GM23338 (cell line): ENCODE measurements around the gene SIRT1. TPM values are rescaled to one million over a fixed set of nuclear protein-coding genes. Genes with fewer than 3 reads are reported as not detected.

Experiments
- ATAC-seq: fragments of 200-7000 bp; cut with Tn5 transposase; 3 replicates; pipeline ENCODE4 v1.9.1; 2020
- DNase-seq: peaks from one replicate; pipeline ENCODE4 v3.0.0-alpha.2; 2015; ENCODE audit warnings: low spot score
- H2AFZ ChIP-seq: fragments of 200-600 bp; sonication (generic); 2 replicates; pipeline ENCODE4 v1.8.0; 2016; ENCODE audit warnings: antibody characterized with exemption, mild to moderate bottlenecking, moderate library complexity
- H3F3A ChIP-seq: fragments of 200-600 bp; sonication (generic); replicated peaks from 2 replicates; pipeline ENCODE4 v1.8.0; 2017; ENCODE audit warnings: antibody characterized with exemption, mixed run types, low read depth
- H3K27ac ChIP-seq: fragments of 200-600 bp; sonication (generic); 2 replicates; pipeline ENCODE4 v1.6.1; 2016; ENCODE audit warnings: low read depth
- H3K27me3 ChIP-seq: fragments of 200-600 bp; sonication (generic); 2 replicates; pipeline ENCODE4 v1.8.0; 2016; ENCODE audit warnings: mild to moderate bottlenecking, mixed run types, moderate library complexity; ENCODE audit not compliant: insufficient read depth
- H3K36me3 ChIP-seq: fragments of 200-600 bp; sonication (generic); 2 replicates; pipeline ENCODE4 v1.8.0; 2016; ENCODE audit warnings: mild to moderate bottlenecking; ENCODE audit not compliant: insufficient read depth
- H3K4me1 ChIP-seq: fragments of 200-600 bp; sonication (generic); 2 replicates; pipeline ENCODE4 v1.8.0; 2016; ENCODE audit warnings: mild to moderate bottlenecking, moderate library complexity; ENCODE audit not compliant: insufficient read depth
- H3K4me2 ChIP-seq: fragments of 200-600 bp; sonication (generic); 2 replicates; pipeline ENCODE4 v1.7.1; 2017; ENCODE audit warnings: mixed run types
- H3K4me3 ChIP-seq: fragments of 200-600 bp; sonication (generic); 2 replicates; pipeline ENCODE4 v1.6.1; 2016; ENCODE audit warnings: mixed run types
- H3K79me2 ChIP-seq: fragments of 200-600 bp; sonication (generic); replicated peaks from 2 replicates; pipeline ENCODE4 v1.8.0; 2017; ENCODE audit warnings: mild to moderate bottlenecking; ENCODE audit not compliant: insufficient read depth
- H3K9me2 ChIP-seq: fragments of 200-600 bp; sonication (generic); 2 replicates; pipeline ENCODE4 v1.8.0; 2017; ENCODE audit not compliant: insufficient read depth
- H4K20me1 ChIP-seq: fragments of 200-600 bp; sonication (generic); replicated peaks from 2 replicates; pipeline ENCODE4 v1.8.0; 2017; ENCODE audit warnings: mild to moderate bottlenecking; ENCODE audit not compliant: insufficient read depth
- H3K27ac Mint-ChIP-seq: 2 replicates; pipeline ENCODE4 v1.8.0; 2020; ENCODE audit warnings: inconsistent platforms, mild to moderate bottlenecking, moderate library complexity, mixed read lengths
- H3K27me3 Mint-ChIP-seq: 3 replicates; pipeline ENCODE4 v1.8.0; 2022; ENCODE audit warnings: low read depth, mild to moderate bottlenecking, moderate library complexity, mixed read lengths, inconsistent platforms; ENCODE audit not compliant: insufficient read depth, poor library complexity
- H3K36me3 Mint-ChIP-seq: 3 replicates; pipeline ENCODE4 v1.8.0; 2021; ENCODE audit warnings: low read depth, mild to moderate bottlenecking, inconsistent platforms, moderate library complexity, mixed read lengths
- H3K4me1 Mint-ChIP-seq: 3 replicates; pipeline ENCODE4 v1.8.0; 2020; ENCODE audit warnings: mild to moderate bottlenecking, inconsistent platforms, mixed read lengths
- H3K4me3 Mint-ChIP-seq: 3 replicates; pipeline ENCODE4 v1.8.0; 2021; ENCODE audit warnings: moderate library complexity, mild to moderate bottlenecking, inconsistent platforms, mixed read lengths
- H3K9me3 Mint-ChIP-seq: 3 replicates; pipeline ENCODE4 v1.8.0; 2020; ENCODE audit warnings: moderate library complexity, mild to moderate bottlenecking, inconsistent platforms, mixed read lengths
- CREB1 ChIP-seq: fragments of 250-450 bp; sonication (Bioruptor Pico); IDR thresholded peaks from 2 replicates; pipeline ENCODE4 v1.5.0; 2020; ENCODE audit warnings: low read depth, mild to moderate bottlenecking, moderate library complexity
- EZH2 ChIP-seq: fragments of 200-600 bp; sonication (generic); IDR thresholded peaks from one replicate; pipeline ENCODE4 v1.8.0; 2017; ENCODE audit warnings: antibody characterized with exemption, mild to moderate bottlenecking, low read depth; ENCODE audit not compliant: unreplicated experiment
- EZH2phosphoT487 ChIP-seq: fragments of 200-600 bp; sonication (generic); IDR thresholded peaks from one replicate; pipeline ENCODE4 v1.8.1; 2018; ENCODE audit warnings: antibody characterized with exemption; ENCODE audit not compliant: unreplicated experiment
- POLR2AphosphoS5 ChIP-seq: IDR thresholded peaks from 2 replicates; pipeline ENCODE4 v1.6.1; 2016; ENCODE audit warnings: antibody characterized with exemption, low read depth
- STAT1 ChIP-seq: IDR thresholded peaks from one replicate; pipeline ENCODE4 v1.6.1; 2016; ENCODE audit warnings: antibody characterized with exemption; ENCODE audit not compliant: unreplicated experiment
- ZNF331 ChIP-seq: fragments of 250-450 bp; sonication (Bioruptor Pico); IDR thresholded peaks from 2 replicates; pipeline ENCODE4 v1.5.0; 2020; ENCODE audit warnings: low read depth, mild to moderate bottlenecking, moderate library complexity
- polyA plus RNA-seq: library from polyadenylated mRNA; unstranded; fragments of >200 nt; fragmentation: Nextera tagmentation; extraction: Ambion mirVana; gene quantifications from 2 replicates; pipeline ENCODE4 v1.2.1, GENCODE V29; 2016
- total RNA-seq: library from RNA; depleted of rRNA; stranded (reverse); fragments of >200 nt; shearing (Covaris generic); gene quantifications from 2 replicates; pipeline ENCODE4 v1.2.3, GENCODE V29; 2014
- TF ChIP-seq, protein P1 (sequence below): fragments of 250-450 bp; sonication (Bioruptor Pico); IDR thresholded peaks from 2 replicates; pipeline ENCODE4 v1.5.0; 2020; ENCODE audit warnings: mild to moderate bottlenecking, moderate library complexity
- TF ChIP-seq, protein P2 (sequence below): IDR thresholded peaks from 2 replicates; pipeline ENCODE4 v1.6.1; 2016; ENCODE audit warnings: antibody characterized with exemption

The SIRT1 gene
- total and polyA plus RNA-seq, 2 experiments from 2014 or later = 35.9 to 61.6 TPM

DNA sequence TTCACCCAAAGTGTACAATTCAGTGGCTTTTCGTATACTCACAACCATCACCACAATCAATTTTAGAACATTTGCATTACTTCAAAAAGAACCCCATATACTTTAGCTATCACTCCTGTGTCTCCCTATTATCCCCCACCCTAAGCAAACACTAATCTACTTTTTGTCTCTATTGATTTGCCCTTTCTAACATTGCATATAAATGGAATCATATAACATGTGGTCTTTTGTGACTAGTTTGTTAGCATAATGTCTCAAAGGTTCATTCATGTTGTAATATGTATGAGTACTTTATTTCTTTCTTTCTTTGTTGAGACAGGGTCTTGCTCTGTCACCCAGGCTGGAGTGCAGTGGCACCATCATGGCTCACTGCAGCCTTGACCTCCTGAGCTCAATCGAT, 25.5 kb upstream of the SIRT1 start (continued):
- TF ChIP-seq, protein P1, sequence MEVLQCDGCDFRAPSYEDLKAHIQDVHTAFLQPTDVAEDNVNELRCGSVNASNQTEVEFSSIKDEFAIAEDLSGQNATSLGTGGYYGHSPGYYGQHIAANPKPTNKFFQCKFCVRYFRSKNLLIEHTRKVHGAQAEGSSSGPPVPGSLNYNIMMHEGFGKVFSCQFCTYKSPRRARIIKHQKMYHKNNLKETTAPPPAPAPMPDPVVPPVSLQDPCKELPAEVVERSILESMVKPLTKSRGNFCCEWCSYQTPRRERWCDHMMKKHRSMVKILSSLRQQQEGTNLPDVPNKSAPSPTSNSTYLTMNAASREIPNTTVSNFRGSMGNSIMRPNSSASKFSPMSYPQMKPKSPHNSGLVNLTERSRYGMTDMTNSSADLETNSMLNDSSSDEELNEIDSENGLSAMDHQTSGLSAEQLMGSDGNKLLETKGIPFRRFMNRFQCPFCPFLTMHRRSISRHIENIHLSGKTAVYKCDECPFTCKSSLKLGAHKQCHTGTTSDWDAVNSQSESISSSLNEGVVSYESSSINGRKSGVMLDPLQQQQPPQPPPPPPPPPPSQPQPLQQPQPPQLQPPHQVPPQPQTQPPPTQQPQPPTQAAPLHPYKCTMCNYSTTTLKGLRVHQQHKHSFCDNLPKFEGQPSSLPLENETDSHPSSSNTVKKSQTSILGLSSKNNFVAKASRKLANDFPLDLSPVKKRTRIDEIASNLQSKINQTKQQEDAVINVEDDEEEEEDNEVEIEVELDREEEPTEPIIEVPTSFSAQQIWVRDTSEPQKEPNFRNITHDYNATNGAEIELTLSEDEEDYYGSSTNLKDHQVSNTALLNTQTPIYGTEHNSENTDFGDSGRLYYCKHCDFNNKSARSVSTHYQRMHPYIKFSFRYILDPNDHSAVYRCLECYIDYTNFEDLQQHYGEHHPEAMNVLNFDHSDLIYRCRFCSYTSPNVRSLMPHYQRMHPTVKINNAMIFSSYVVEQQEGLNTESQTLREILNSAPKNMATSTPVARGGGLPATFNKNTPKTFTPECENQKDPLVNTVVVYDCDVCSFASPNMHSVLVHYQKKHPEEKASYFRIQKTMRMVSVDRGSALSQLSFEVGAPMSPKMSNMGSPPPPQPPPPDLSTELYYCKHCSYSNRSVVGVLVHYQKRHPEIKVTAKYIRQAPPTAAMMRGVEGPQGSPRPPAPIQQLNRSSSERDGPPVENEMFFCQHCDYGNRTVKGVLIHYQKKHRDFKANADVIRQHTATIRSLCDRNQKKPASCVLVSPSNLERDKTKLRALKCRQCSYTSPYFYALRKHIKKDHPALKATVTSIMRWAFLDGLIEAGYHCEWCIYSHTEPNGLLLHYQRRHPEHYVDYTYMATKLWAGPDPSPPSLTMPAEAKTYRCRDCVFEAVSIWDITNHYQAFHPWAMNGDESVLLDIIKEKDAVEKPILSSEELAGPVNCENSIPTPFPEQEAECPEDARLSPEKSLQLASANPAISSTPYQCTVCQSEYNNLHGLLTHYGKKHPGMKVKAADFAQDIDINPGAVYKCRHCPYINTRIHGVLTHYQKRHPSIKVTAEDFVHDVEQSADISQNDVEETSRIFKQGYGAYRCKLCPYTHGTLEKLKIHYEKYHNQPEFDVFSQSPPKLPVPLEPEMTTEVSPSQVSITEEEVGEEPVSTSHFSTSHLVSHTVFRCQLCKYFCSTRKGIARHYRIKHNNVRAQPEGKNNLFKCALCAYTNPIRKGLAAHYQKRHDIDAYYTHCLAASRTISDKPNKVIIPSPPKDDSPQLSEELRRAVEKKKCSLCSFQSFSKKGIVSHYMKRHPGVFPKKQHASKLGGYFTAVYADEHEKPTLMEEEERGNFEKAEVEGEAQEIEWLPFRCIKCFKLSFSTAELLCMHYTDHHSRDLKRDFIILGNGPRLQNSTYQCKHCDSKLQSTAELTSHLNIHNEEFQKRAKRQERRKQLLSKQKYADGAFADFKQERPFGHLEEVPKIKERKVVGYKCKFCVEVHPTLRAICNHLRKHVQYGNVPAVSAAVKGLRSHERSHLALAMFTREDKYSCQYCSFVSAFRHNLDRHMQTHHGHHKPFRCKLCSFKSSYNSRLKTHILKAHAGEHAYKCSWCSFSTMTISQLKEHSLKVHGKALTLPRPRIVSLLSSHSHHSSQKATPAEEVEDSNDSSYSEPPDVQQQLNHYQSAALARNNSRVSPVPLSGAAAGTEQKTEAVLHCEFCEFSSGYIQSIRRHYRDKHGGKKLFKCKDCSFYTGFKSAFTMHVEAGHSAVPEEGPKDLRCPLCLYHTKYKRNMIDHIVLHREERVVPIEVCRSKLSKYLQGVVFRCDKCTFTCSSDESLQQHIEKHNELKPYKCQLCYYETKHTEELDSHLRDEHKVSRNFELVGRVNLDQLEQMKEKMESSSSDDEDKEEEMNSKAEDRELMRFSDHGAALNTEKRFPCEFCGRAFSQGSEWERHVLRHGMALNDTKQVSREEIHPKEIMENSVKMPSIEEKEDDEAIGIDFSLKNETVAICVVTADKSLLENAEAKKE = no peak
- no peak for TF ChIP-seq ZNF331

DNA sequence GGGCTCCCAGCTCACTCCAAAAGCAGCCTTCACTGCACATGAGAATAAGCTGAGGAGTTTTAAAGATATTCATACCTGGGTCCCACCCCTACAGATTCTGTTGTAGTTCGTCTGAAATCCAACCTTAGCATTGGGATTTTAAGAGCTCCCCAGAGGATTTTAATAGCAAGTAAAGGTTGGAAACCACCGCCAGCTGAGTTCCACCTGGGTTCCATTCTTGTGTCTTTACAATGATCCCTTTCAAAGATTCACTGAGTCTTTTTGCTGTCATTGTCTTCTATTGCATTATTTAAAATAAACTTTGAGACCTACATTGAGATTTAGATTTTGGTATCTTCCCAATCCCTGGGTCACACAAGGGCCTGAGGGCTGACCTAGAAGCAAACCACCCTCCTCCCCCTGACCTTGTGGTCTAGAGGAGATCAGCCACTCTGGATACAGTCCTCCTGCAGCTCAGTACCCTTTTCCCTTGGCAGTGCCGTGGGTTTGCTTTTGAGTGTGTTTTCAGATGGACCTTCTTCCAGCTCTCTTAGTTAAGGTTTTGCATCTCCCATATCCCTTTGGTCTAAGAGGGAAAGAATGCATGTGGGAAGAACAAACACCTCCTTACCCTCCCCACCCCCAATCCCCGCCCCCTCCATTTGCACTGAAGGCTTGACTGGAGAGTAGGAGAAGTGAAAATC, 22.6 kb upstream of the SIRT1 start:
- Histone ChIP-seq H3F3A (peaks cover 30% of the 10 kb centered on the region), H3K27ac (peak overlapping the region; percentile 93), H3K36me3 (no peaks in the 10 kb centered on the region), H2AFZ (no peak overlapping the region), H3K27me3 (no peaks in the 10 kb centered on the region), H3K79me2 (peaks cover 19% of the 10 kb centered on the region; the same call in 1 of the 2 replicates), H3K4me3 (peak overlapping the region; percentile 38), H3K9me2 (no peaks in the 10 kb centered on the region), H3K4me2 (peak overlapping the region; percentile 58), H4K20me1 (no peaks in the 10 kb centered on the region), H3K4me1 (peaks cover 38% of the 10 kb centered on the region)
- H3K27me3 Mint-ChIP-seq = peaks cover 5% of the 10 kb centered on the region
- H3K4me1 Mint-ChIP-seq = peaks cover 28% of the 10 kb centered on the region
- H3K27ac Mint-ChIP-seq = peak overlapping the region; percentile 96
- DNase-seq (peak; percentile 79), ATAC-seq (peak; percentile 94)
- peak overlapping the region; percentile 59 for H3K4me3 Mint-ChIP-seq
- H3K36me3 Mint-ChIP-seq = no peaks in the 10 kb centered on the region
- H3K9me3 Mint-ChIP-seq = no peaks in the 10 kb centered on the region
- TF ChIP-seq ZNF331 (no peak), POLR2AphosphoS5 (0 out of 2 replicates have a peak, but pooled peaks have one; percentile 8), EZH2 (no peak), STAT1 (no peak), CREB1 (CRISPR knock-in tag) (no peak), EZH2phosphoT487 (no peak)
- TF ChIP-seq, protein P1 = peak; percentile 90
- TF ChIP-seq, protein P2, sequence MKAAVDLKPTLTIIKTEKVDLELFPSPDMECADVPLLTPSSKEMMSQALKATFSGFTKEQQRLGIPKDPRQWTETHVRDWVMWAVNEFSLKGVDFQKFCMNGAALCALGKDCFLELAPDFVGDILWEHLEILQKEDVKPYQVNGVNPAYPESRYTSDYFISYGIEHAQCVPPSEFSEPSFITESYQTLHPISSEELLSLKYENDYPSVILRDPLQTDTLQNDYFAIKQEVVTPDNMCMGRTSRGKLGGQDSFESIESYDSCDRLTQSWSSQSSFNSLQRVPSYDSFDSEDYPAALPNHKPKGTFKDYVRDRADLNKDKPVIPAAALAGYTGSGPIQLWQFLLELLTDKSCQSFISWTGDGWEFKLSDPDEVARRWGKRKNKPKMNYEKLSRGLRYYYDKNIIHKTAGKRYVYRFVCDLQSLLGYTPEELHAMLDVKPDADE = 0 out of 2 replicates have a peak, but pooled peaks have one; percentile 21
